K562 (cell line): ENCODE results near the gene NFRKB. TPM values are rescaled to one million over a fixed set of nuclear protein-coding genes. Genes with fewer than 3 reads are reported as not detected.
A peak's percentile ranks its signal among the peaks of the same experiment; 100 is the strongest.

Experiments used
- CBX1 ChIP-seq: sonication (generic); IDR thresholded peaks from 2 replicates; pipeline ENCODE4 v1.6.1; 2016; ENCODE audit warnings: antibody characterized with exemption, low read depth, mild to moderate bottlenecking
- CBX5 ChIP-seq: IDR thresholded peaks from 2 replicates; pipeline ENCODE4 v1.6.1; 2014; ENCODE audit warnings: low read depth, borderline replicate concordance
- CCAR2 ChIP-seq: fragments of 200-400 bp; formaldehyde crosslinking; IDR thresholded peaks from 2 replicates; pipeline ENCODE4 v1.6.1; 2017; ENCODE audit warnings: mild to moderate bottlenecking, low read depth, low read length
- CEBPB ChIP-seq: fragments of 450-650 bp; IDR thresholded peaks from 2 replicates; pipeline ENCODE4 v1.6.1; 2016; ENCODE audit warnings: missing genetic modification characterization, missing compliant biosample characterization
- CGGBP1 ChIP-seq: fragments of 250-450 bp; sonication (Bioruptor Pico); IDR thresholded peaks from 2 replicates; pipeline ENCODE4 v1.9.0; 2021; ENCODE audit warnings: mild to moderate bottlenecking
- E2F3 ChIP-seq: fragments of 250-450 bp; sonication (Bioruptor Pico); IDR thresholded peaks from 2 replicates; pipeline ENCODE4 v1.4.0; 2020; ENCODE audit warnings: mild to moderate bottlenecking
- E4F1 ChIP-seq: fragments of 250-450 bp; sonication (Bioruptor Pico); IDR thresholded peaks from 2 replicates; pipeline ENCODE4 v1.5.0; 2021; ENCODE audit warnings: mild to moderate bottlenecking, borderline replicate concordance
- ELF1 ChIP-seq: fragments of 200-800 bp; sonication (Bioruptor generic); IDR thresholded peaks from 2 replicates; pipeline ENCODE4 v1.6.1; 2016; ENCODE audit warnings: missing genetic modification characterization, missing compliant biosample characterization
- FOXO4 ChIP-seq: fragments of 450-650 bp; formaldehyde crosslinking; IDR thresholded peaks from 2 replicates; pipeline ENCODE4 v1.4.0; 2020; ENCODE audit warnings: mild to moderate bottlenecking, moderate library complexity
- HDGF ChIP-seq: fragments of 450-650 bp; IDR thresholded peaks from 2 replicates; pipeline ENCODE4 v1.6.1; 2016
- JUND ChIP-seq, 2 experiments: IDR thresholded peaks; 2 replicates in 1 of 2; 3 replicates in 1 of 2; pipeline ENCODE4 v1.6.1; 2011; ENCODE audit warnings: borderline replicate concordance in 2 of 2, low read depth in 2 of 2, low read length in 2 of 2, improper control_type of control experiment in 1 of 2, missing biosample characterization in 1 of 2, missing genetic modification characterization in 1 of 2, missing genetic modification reagents in 1 of 2
- NCOR1 ChIP-seq: fragments of 450-650 bp; IDR thresholded peaks from 2 replicates; pipeline ENCODE4 v1.6.1; 2016; ENCODE audit warnings: mild to moderate bottlenecking, moderate library complexity
- POLR2AphosphoS5 ChIP-seq: IDR thresholded peaks from 2 replicates; pipeline ENCODE4 v1.6.1; 2011; ENCODE audit warnings: mild to moderate bottlenecking, low read depth, low read length, moderate library complexity; ENCODE audit not compliant: control insufficient read depth, insufficient read depth
- RBBP5 ChIP-seq: fragments of 200-600 bp; sonication (generic); IDR thresholded peaks from 2 replicates; pipeline ENCODE4 v1.6.1; 2012; ENCODE audit warnings: borderline replicate concordance, mild to moderate bottlenecking, low read length, control low read depth, inconsistent platforms; ENCODE audit not compliant: insufficient read depth, poor library complexity, severe bottlenecking
- RFX5 ChIP-seq: IDR thresholded peaks from 2 replicates; pipeline ENCODE4 v1.6.1; 2011; ENCODE audit warnings: low read depth, mild to moderate bottlenecking, improper control_type of control experiment, low read length
- TAL1 ChIP-seq: fragments of 450-650 bp; IDR thresholded peaks from 2 replicates; pipeline ENCODE4 v1.6.1; 2016; ENCODE audit warnings: mild to moderate bottlenecking
- ZNF124 ChIP-seq: sonication (generic); formaldehyde crosslinking; IDR thresholded peaks from 2 replicates; pipeline ENCODE4 v1.8.1; 2022; ENCODE audit warnings: missing genetic modification reagents
- ZNF232 ChIP-seq: sonication (generic); formaldehyde crosslinking; IDR thresholded peaks from 2 replicates; pipeline ENCODE4 v1.8.0; 2022; ENCODE audit warnings: mild to moderate bottlenecking, missing genetic modification reagents
- ZNF354B ChIP-seq: fragments of 250-450 bp; sonication (Bioruptor Pico); IDR thresholded peaks from 2 replicates; pipeline ENCODE4 v1.4.0; 2020
- polyA plus RNA-seq, 8 experiments: library from polyadenylated mRNA; depleted of rRNA in 4 of 8; stranded (reverse) in 5 of 8; unstranded in 3 of 8; fragments of >200 nt; fragmentation: Nextera tagmentation in 2 of 8; fragmentation: Illumina TruSeq in 1 of 8; extraction: Ambion mirVana in 2 of 8; extraction: Trizol in 1 of 8; gene quantifications; 2 replicates each; pipeline versions ENCODE4 v1.2.1 to v1.2.3, GENCODE V29; 2011 to 2014; ENCODE audit warnings: inconsistent platforms in 1 of 8, missing spikeins in 1 of 8
- total RNA-seq, 7 experiments: library from RNA; depleted of rRNA in 6 of 7; stranded (reverse); fragments of >200 nt in 6 of 7; fragmentation: Illumina TruSeq in 2 of 7; extraction: Trizol in 2 of 7; gene quantifications; 2 replicates each; pipeline versions ENCODE4 v1.2.1 to v1.2.3, GENCODE V29; 2011 to 2021; ENCODE audit warnings: low replicate concordance in 1 of 7
- TF ChIP-seq, protein P1 (sequence below): conservative IDR thresholded peaks from 2 replicates; pipeline ENCODE4 v1.6.1; 2011; ENCODE audit warnings: low read depth, mild to moderate bottlenecking, low read length; ENCODE audit not compliant: control insufficient read depth
- TF ChIP-seq, protein P2 (sequence below): fragments of 250-450 bp; sonication (Bioruptor Pico); IDR thresholded peaks from 2 replicates; pipeline ENCODE4 v1.5.0; 2020; ENCODE audit warnings: mild to moderate bottlenecking

The NFRKB gene
- total and polyA plus RNA-seq, 9 of the 15 experiments (the other 6 are each of a cell fraction or from before 2014, with no cell fraction given) = 7.1 to 42.6 (median 23.9) TPM

DNA sequence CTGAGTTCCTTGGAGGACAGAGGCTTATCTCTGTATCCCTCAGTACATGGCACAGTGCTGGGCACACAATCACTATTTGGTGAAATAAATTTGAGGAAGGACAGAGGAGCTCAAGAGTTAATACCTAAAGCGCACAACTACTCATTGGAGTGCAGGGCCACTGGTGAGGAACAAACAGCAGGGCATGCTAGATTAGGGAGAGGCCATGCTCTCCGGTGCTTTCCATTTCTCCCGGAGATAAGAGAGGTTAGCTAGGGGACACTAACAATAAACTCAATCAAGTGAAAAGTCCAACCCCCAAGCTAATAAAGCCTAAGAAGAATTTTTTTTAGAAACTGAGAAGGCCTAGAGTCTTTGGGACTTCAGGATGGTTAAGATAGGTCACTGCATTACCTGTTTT is 29.1 kb downstream of the NFRKB start (continued):
- TF ChIP-seq FOXO4 (CRISPR knock-in tag) (no peak), POLR2AphosphoS5 (0 out of 2 replicates have a peak, but pooled peaks have one; percentile 30), JUND (IDR thresholded peaks at IDR 0.05; ENCODE audit: borderline replicate concordance, low read depth, low read length) (no peak), JUND (tag; IDR thresholded peaks at IDR 0.05; ENCODE audit: borderline replicate concordance, low read depth, low read length) (0 out of 3 replicates have a peak, but pooled peaks have one; percentile 13), ELF1 (no peak), NCOR1 (peak; percentile 31; the same call in 1 of the 2 replicates), HDGF (no peak), CBX5 (no peak), CEBPB (tag) (no peak), E4F1 (no peak), CCAR2 (no peak), RBBP5 (no peak), ZNF354B (no peak), CGGBP1 (CRISPR knock-in tag) (no peak), CBX1 (no peak), ZNF232 (CRISPR knock-in tag) (no peak), RFX5 (no peak), E2F3 (CRISPR knock-in tag) (no peak), TAL1 (peak; percentile 45; the same call in 1 of the 2 replicates), ZNF124 (CRISPR knock-in tag) (no peak)
- TF ChIP-seq, protein P1, sequence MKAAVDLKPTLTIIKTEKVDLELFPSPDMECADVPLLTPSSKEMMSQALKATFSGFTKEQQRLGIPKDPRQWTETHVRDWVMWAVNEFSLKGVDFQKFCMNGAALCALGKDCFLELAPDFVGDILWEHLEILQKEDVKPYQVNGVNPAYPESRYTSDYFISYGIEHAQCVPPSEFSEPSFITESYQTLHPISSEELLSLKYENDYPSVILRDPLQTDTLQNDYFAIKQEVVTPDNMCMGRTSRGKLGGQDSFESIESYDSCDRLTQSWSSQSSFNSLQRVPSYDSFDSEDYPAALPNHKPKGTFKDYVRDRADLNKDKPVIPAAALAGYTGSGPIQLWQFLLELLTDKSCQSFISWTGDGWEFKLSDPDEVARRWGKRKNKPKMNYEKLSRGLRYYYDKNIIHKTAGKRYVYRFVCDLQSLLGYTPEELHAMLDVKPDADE = no peak
- TF ChIP-seq, protein P2, sequence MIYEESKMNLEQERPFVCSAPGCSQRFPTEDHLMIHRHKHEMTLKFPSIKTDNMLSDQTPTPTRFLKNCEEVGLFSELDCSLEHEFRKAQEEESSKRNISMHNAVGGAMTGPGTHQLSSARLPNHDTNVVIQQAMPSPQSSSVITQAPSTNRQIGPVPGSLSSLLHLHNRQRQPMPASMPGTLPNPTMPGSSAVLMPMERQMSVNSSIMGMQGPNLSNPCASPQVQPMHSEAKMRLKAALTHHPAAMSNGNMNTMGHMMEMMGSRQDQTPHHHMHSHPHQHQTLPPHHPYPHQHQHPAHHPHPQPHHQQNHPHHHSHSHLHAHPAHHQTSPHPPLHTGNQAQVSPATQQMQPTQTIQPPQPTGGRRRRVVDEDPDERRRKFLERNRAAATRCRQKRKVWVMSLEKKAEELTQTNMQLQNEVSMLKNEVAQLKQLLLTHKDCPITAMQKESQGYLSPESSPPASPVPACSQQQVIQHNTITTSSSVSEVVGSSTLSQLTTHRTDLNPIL (CRISPR knock-in tag) = no peak
